Medulla oblongata (tissue), 1 donor: ENCODE results near the gene SRSF12.

Source experiments
- DNase-seq: peaks from one replicate; pipeline ENCODE4 v3.0.0-alpha.2; 2015; ENCODE audit errors: extremely low spot score

The SRSF12 gene

GRCh38 chr6:89117211-89118108, at the start of gene SRSF12:
SRSF12 (minus strand) TSS chr6:89118071; CDS start chr6:89117887, 184 bp downstream.
- peak; percentile 9 for DNase-seq

GRCh38 chr6:89162047-89162371, 44.1 kb upstream of the SRSF12 start:
- no peak for DNase-seq

- no peak for DNase-seq
Measured at GRCh38 chr6:89161326-89162046, 43.6 kb upstream of the SRSF12 start.

- no peak for DNase-seq
Measured at GRCh38 chr6:89160331-89161092, 42.6 kb upstream of the SRSF12 start.

- no peak for DNase-seq
Measured at GRCh38 chr6:89154131-89154530, 36.3 kb upstream of the SRSF12 start.

- no peak for DNase-seq
Measured at GRCh38 chr6:89148016-89148750, 30.3 kb upstream of the SRSF12 start.

GRCh38 chr6:89146718-89147700, 29.1 kb upstream of the SRSF12 start:
- peak; percentile 30 for DNase-seq

- peak; percentile 63 for DNase-seq
Measured at GRCh38 chr6:89145956-89146717, 28.3 kb upstream of the SRSF12 start, which contains the start of gene PM20D2. PM20D2 (plus strand) TSS chr6:89146055; CDS start chr6:89146145, 90 bp downstream.

GRCh38 chr6:89145091-89145955, 27.5 kb upstream of the SRSF12 start:
- no peak for DNase-seq

- no peak for DNase-seq
Measured at GRCh38 chr6:89144354-89144906, 26.6 kb upstream of the SRSF12 start.

GRCh38 chr6:89140347-89141156, 22.7 kb upstream of the SRSF12 start:
- no peak for DNase-seq

GRCh38 chr6:89139509-89140346, 21.9 kb upstream of the SRSF12 start:
- DNase-seq: no peak

GRCh38 chr6:89138173-89138572, 20.3 kb upstream of the SRSF12 start:
- no peak for DNase-seq

- no peak for DNase-seq
Measured at GRCh38 chr6:89134723-89135122, 16.9 kb upstream of the SRSF12 start.

- DNase-seq: no peak
Measured at GRCh38 chr6:89133981-89134380, 16.1 kb upstream of the SRSF12 start.

- no peak for DNase-seq
Measured at GRCh38 chr6:89132057-89132456, 14.2 kb upstream of the SRSF12 start.
